GM18508 (cell line): ENCODE data around the gene TCN2.
"Not testable (repeated sequence)": the region's sequence is repeated elsewhere in the genome, so short reads cannot be mapped to it uniquely, and the experiment has no call there.

Experiments
- ATAC-seq: cut with Tn5 transposase; IDR thresholded peaks from one replicate; pipeline ENCODE4 v1.9.1; 2021; ENCODE audit warnings: moderate number of reproducible peaks; ENCODE audit not compliant: insufficient read depth, unreplicated experiment

TCN2 gene

GRCh38 chr22:30574997-30575671 is 31.8 kb upstream of the TCN2 start:
- ATAC-seq: no peak

GRCh38 chr22:30575859-30576258 is 31.1 kb upstream of the TCN2 start:
- no peak for ATAC-seq

- no peak for ATAC-seq
These were observed 28.5 kb upstream of the TCN2 start for GRCh38 chr22:30578481-30578880.

GRCh38 chr22:30580896-30581295 is 26.1 kb upstream of the TCN2 start:
- no peak for ATAC-seq

GRCh38 chr22:30582051-30582450 is 24.9 kb upstream of the TCN2 start:
- ATAC-seq: no peak

GRCh38 chr22:30582788-30583545 is 24.0 kb upstream of the TCN2 start:
- ATAC-seq: no peak

GRCh38 chr22:30584441-30584840 is 22.5 kb upstream of the TCN2 start:
- no peak for ATAC-seq

GRCh38 chr22:30586414-30586813 is 20.6 kb upstream of the TCN2 start:
- no peak for ATAC-seq

GRCh38 chr22:30591191-30591587 is 15.8 kb upstream of the TCN2 start:
- ATAC-seq: no peak

GRCh38 chr22:30591588-30592359 is 15.2 kb upstream of the TCN2 start, which contains the start of gene PES1:
Gene PES1, minus strand, starts transcription at chr22:30591910. Its CDS starts 77 bp downstream, at chr22:30591833.
- ATAC-seq: peak; percentile 85

GRCh38 chr22:30592360-30592713 is 14.6 kb upstream of the TCN2 start:
- ATAC-seq: not testable (repeated sequence)

GRCh38 chr22:30596199-30596598 is 10.8 kb upstream of the TCN2 start:
- ATAC-seq: no peak

- no peak for ATAC-seq
These were observed 10.1 kb upstream of the TCN2 start for GRCh38 chr22:30596886-30597285.

GRCh38 chr22:30598986-30599385 is 8.0 kb upstream of the TCN2 start:
- ATAC-seq: no peak

GRCh38 chr22:30600921-30601320 is 6.1 kb upstream of the TCN2 start:
- ATAC-seq: no peak

GRCh38 chr22:30601464-30601863 is 5.5 kb upstream of the TCN2 start:
- no peak for ATAC-seq

GRCh38 chr22:30602049-30602448 is 4.9 kb upstream of the TCN2 start:
- no peak for ATAC-seq

- ATAC-seq: no peak
These were observed 3.2 kb upstream of the TCN2 start for GRCh38 chr22:30603801-30604200.

- no peak for ATAC-seq
These were observed 2.3 kb upstream of the TCN2 start for GRCh38 chr22:30604723-30605122.

- ATAC-seq: no peak
These were observed 1.4 kb upstream of the TCN2 start for GRCh38 chr22:30605449-30606110.
